Suprapubic skin (tissue), 4 donors: Measurements from ENCODE around the gene MED12L. TPM values are rescaled to one million over a fixed set of nuclear protein-coding genes. Genes with fewer than 3 reads are reported as not detected.

Experiments used
- DNase-seq, 2 donors: peaks; one replicate each; pipeline ENCODE4 v3.0.0-alpha.2; 2019; ENCODE audit warnings: low spot score in 2 of 2
- H3K27ac ChIP-seq: fragments of 200-600 bp; sonication (generic); one replicate; pipeline ENCODE4 v1.5.1; 2019
- H3K27me3 ChIP-seq: fragments of 200-600 bp; sonication (generic); one replicate; pipeline ENCODE4 v1.5.1; 2019
- H3K36me3 ChIP-seq: fragments of 200-600 bp; sonication (generic); one replicate; pipeline ENCODE4 v1.5.1; 2019
- H3K4me1 ChIP-seq: fragments of 200-600 bp; sonication (generic); one replicate; pipeline ENCODE4 v1.5.1; 2019
- H3K4me3 ChIP-seq: fragments of 200-600 bp; sonication (generic); one replicate; pipeline ENCODE4 v1.5.1; 2019; ENCODE audit warnings: mild to moderate bottlenecking
- H3K9me3 ChIP-seq: fragments of 200-600 bp; sonication (generic); one replicate; pipeline ENCODE4 v1.5.1; 2019
- EP300 ChIP-seq: sonication (generic); formaldehyde crosslinking; IDR thresholded peaks from one replicate; pipeline ENCODE4 v1.6.1; 2017; ENCODE audit warnings: antibody characterized with exemption
- POLR2A ChIP-seq, 2 donors: fragments of 450-650 bp; IDR thresholded peaks; one replicate each; pipeline ENCODE4 v1.6.1; 2017; ENCODE audit warnings: antibody characterized with exemption in 2 of 2, mild to moderate bottlenecking in 2 of 2, moderate library complexity in 2 of 2
- POLR2AphosphoS5 ChIP-seq, 3 donors: sonication (generic); formaldehyde crosslinking; IDR thresholded peaks; one replicate each; pipeline ENCODE4 v1.6.1; 2017; ENCODE audit warnings: antibody characterized with exemption in 3 of 3
- WGBS: methylation state at CpG from one replicate; pipeline ENCODE4 v1.1.5; 2018; 5-methylcytosine and 5-hydroxymethylcytosine counted together
- total RNA-seq, 4 donors: library from RNA; depleted of rRNA; stranded (reverse); fragments of >200 nt; gene quantifications; one replicate each; pipeline ENCODE4 v1.1.0, GENCODE V29; 2016
- TF ChIP-seq, protein P1 (sequence below), 2 donors: fragments of 200-600 bp in 1 of 2; fragments of 450-650 bp in 1 of 2; sonication (generic) in 1 of 2; IDR thresholded peaks; one replicate each; pipeline ENCODE4 v1.5.1; 2016 to 2019; ENCODE audit warnings: antibody characterized with exemption in 2 of 2, mild to moderate bottlenecking in 1 of 2, moderate library complexity in 1 of 2

The MED12L gene
- total RNA-seq, 4 donors from 2014 or later: 0.08 to 0.80 (median 0.22) TPM

DNA sequence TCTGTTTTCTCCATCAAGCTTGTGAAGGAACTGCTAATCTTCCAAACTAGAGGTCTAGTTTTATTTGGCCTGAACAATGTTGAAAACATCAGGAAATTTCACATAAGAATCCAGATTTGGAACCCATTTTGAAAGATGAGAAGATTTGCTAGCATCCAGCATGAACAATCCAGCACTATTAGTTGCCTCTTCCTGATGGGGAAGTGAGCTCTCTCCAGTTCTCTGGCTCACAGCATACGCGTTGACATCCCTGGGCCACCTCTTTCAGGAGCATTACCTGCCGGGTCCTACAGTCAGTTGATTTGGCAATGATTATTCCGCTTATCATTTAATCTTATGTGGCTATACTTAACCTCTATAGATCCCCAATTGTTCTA, 220.3 kb downstream of the MED12L start:
- Histone ChIP-seq H3K9me3 (no peaks in the 10 kb centered on the region), H3K27me3 (no peaks in the 10 kb centered on the region), H3K27ac (peak overlapping the region; percentile 84), H3K4me1 (peaks cover 49% of the 10 kb centered on the region), H3K36me3 (no peaks in the 10 kb centered on the region), H3K4me3 (no peak overlapping the region)
- TF ChIP-seq, protein P1, sequence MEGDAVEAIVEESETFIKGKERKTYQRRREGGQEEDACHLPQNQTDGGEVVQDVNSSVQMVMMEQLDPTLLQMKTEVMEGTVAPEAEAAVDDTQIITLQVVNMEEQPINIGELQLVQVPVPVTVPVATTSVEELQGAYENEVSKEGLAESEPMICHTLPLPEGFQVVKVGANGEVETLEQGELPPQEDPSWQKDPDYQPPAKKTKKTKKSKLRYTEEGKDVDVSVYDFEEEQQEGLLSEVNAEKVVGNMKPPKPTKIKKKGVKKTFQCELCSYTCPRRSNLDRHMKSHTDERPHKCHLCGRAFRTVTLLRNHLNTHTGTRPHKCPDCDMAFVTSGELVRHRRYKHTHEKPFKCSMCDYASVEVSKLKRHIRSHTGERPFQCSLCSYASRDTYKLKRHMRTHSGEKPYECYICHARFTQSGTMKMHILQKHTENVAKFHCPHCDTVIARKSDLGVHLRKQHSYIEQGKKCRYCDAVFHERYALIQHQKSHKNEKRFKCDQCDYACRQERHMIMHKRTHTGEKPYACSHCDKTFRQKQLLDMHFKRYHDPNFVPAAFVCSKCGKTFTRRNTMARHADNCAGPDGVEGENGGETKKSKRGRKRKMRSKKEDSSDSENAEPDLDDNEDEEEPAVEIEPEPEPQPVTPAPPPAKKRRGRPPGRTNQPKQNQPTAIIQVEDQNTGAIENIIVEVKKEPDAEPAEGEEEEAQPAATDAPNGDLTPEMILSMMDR (IDR thresholded peaks at IDR 0.05): no peak
- TF ChIP-seq POLR2A (IDR thresholded peaks at IDR 0.05): no peak
- TF ChIP-seq EP300: no peak
- TF ChIP-seq POLR2AphosphoS5 (IDR thresholded peaks at IDR 0.05): no peak
- no peak for DNase-seq
- WGBS: 71% methylated on average over 4 of the region's 4 CpGs

DNA sequence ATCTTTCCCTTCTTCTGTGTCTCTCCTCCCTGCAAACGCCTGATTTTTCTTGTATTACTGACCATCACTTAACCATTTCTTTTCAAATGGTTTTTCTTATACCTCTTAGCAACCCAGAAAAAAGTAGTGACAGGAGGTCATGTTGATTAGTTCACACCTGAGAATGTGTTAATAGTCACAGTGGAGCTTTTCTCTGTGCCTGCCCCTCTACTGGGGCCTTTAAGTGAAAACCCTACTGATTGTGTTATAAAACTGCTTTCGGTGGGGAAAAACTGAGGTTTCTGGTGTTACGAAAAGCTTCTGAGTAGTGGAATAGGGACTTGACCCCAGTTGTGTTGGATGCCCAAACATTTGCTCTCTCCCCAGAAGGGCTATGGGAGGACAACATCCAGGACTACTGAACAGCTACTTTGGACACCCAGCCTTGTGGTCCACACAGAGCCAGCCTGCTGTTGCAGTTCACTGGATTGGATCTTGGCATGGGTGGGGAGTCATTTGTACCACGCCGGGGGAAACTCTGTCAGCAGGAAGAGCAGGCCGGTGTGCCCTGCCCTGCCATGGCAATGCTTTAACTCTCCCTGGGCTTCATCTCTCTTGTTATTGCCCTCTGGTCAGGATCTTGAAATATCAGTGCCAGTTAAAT, 220.8 kb downstream of the MED12L start:
- no peak overlapping the region for H3K4me3 ChIP-seq
- TF ChIP-seq EP300 (no peak), POLR2A (IDR thresholded peaks at IDR 0.05) (no peak), POLR2AphosphoS5 (IDR thresholded peaks at IDR 0.05) (no peak)
- TF ChIP-seq, protein P1 (IDR thresholded peaks at IDR 0.05): no peak
- H3K4me1 ChIP-seq: peaks cover 49% of the 10 kb centered on the region
- H3K36me3 ChIP-seq: no peaks in the 10 kb centered on the region
- peak overlapping the region; percentile 84 for H3K27ac ChIP-seq
- no peaks in the 10 kb centered on the region for H3K9me3 ChIP-seq
- WGBS: 73% methylated on average over 6 of the region's 6 CpGs
- H3K27me3 ChIP-seq: no peaks in the 10 kb centered on the region
- DNase-seq: no peak

DNA sequence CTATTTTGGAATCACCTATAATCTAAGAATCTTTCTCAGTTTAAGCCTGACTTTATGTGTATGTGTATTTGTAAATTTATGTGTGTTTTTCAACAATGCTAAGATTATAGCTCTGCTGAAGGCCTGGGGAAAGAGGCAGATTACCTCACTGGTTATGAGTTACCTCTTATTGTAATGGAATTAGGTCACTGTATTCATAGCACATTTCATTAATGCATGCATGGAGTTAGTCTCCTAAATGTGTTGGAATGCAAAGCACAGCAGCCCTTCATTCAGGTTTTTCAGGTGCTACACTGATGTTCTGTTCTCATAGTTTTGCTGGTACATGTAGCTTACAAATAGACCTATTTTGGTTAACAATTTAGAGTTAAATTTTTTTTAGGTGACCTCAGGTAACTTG, 221.7 kb downstream of the MED12L start:
- no peak for TF ChIP-seq POLR2AphosphoS5 (IDR thresholded peaks at IDR 0.05)
- no peak for TF ChIP-seq POLR2A (IDR thresholded peaks at IDR 0.05)
- TF ChIP-seq, protein P1 (IDR thresholded peaks at IDR 0.05): no peak
- no peak for TF ChIP-seq EP300
- no peak for DNase-seq
- H3K36me3 ChIP-seq: no peaks in the 10 kb centered on the region
- peaks cover 49% of the 10 kb centered on the region for H3K4me1 ChIP-seq
- H3K9me3 ChIP-seq: no peaks in the 10 kb centered on the region
- no peaks in the 10 kb centered on the region for H3K27me3 ChIP-seq
- no peak overlapping the region for H3K4me3 ChIP-seq
- peak overlapping the region; percentile 84 for H3K27ac ChIP-seq

DNA sequence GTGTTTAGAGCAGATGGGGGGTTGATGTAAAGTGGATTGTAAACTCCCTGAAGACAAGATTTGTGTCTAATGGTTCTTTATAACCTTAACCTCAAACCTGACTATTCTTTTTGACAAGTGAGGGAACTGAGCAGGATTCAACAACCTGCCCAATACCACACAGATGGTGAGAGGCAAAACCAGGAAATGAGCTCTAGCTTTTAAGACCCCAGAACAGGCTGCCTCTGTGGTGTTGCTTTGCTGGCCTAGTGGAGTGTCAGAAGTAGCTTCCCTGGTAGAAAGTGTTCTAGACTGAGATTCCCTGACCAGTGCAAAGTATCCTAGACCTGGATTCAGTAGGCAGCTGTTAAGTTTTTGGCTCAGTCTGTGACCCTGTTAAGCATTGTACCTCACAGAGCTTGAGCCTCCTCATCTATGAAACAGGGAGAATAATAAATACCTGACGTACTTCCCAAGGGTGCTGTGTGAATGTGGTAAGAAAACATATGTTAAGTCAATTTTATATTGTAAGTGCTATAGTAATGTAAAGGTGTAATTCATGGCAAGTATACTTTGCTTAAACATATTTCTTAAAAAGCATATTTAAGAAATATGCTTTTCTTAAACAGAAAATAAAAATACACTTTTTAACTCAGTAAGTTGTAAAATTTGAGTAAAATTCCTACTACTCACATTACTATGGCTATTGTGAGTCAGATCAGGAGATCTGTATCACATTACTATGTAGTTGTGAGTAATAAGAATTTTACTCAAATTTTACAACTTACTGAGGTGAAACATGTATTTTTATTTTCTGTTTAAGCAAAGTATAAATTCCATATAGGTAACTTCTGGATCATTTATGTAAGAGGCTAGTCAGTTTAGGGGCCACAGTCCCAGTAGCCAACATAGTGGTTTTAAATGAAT, 222.4 kb downstream of the MED12L start:
- no peaks in the 10 kb centered on the region for H3K36me3 ChIP-seq
- no peaks in the 10 kb centered on the region for H3K27me3 ChIP-seq
- no peak overlapping the region for H3K4me3 ChIP-seq
- peak overlapping the region; percentile 84 for H3K27ac ChIP-seq
- 86% methylated on average over 1 of the region's 1 CpG for WGBS
- no peaks in the 10 kb centered on the region for H3K9me3 ChIP-seq
- no peak for TF ChIP-seq POLR2A (IDR thresholded peaks at IDR 0.05)
- no peak for TF ChIP-seq EP300
- TF ChIP-seq, protein P1 (IDR thresholded peaks at IDR 0.05): no peak
- no peak for TF ChIP-seq POLR2AphosphoS5 (IDR thresholded peaks at IDR 0.05)
- DNase-seq: no peak
- peaks cover 49% of the 10 kb centered on the region for H3K4me1 ChIP-seq

DNA sequence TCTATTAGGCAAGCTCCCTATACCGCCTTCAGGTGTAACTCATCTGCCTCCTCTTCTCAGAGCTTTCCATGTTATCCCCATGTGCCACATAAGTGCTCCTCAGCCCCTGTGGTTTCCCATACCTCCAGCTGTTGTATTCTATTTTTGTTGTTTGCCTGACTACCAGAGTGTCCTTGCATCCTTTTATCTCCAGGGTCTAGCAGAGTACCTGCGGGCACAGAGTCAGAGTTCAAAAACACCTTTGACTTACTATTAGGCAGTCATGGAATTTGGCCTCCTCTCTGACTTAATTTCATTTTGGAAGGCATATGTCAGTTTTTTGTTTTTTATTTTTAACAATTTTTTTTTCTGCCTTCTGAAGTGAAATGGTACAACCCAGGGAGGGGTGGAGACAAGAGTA, 224.1 kb downstream of the MED12L start:
- Histone ChIP-seq H3K27me3 (no peaks in the 10 kb centered on the region), H3K4me3 (no peak overlapping the region), H3K36me3 (no peaks in the 10 kb centered on the region), H3K9me3 (no peaks in the 10 kb centered on the region), H3K27ac (no peak overlapping the region), H3K4me1 (peaks cover 45% of the 10 kb centered on the region)
- DNase-seq: no peak
- TF ChIP-seq, protein P1 (IDR thresholded peaks at IDR 0.05): no peak
- no peak for TF ChIP-seq EP300
- TF ChIP-seq POLR2AphosphoS5 (IDR thresholded peaks at IDR 0.05): no peak
- no peak for TF ChIP-seq POLR2A (IDR thresholded peaks at IDR 0.05)
- 97% methylated on average over 2 of the region's 2 CpGs for WGBS
